COR-L47 (cell line): ENCODE measurements around the gene NACC1.

Source experiments
- DNase-seq: peaks from one replicate; lab custom pipeline; 2025; lab: John Stamatoyannopoulos, UW

Gene NACC1

GRCh38 chr19:13100031-13100588, 18.0 kb upstream of the NACC1 start:
- DNase-seq: no peak

GRCh38 chr19:13100841-13101589, 17.0 kb upstream of the NACC1 start:
- DNase-seq: no peak

GRCh38 chr19:13101590-13102415, 16.3 kb upstream of the NACC1 start:
- no peak for DNase-seq

GRCh38 chr19:13102416-13102665, 15.7 kb upstream of the NACC1 start:
- no peak for DNase-seq

- no peak for DNase-seq
These were observed 15.1 kb upstream of the NACC1 start, which contains the start of gene LYL1 for GRCh38 chr19:13102666-13103580. Gene LYL1 (minus strand): TSS chr19:13102858. CDS start chr19:13101171, 1,687 bp downstream.

GRCh38 chr19:13103581-13104359, 14.3 kb upstream of the NACC1 start:
- no peak for DNase-seq

GRCh38 chr19:13104360-13104847, 13.7 kb upstream of the NACC1 start:
- no peak for DNase-seq

- no peak for DNase-seq
These were observed 13.0 kb upstream of the NACC1 start for GRCh38 chr19:13104848-13105711.

- no peak for DNase-seq
These were observed 8.5 kb upstream of the NACC1 start for GRCh38 chr19:13109361-13110098.

- DNase-seq: no peak
These were observed 7.9 kb upstream of the NACC1 start for GRCh38 chr19:13110099-13110610.

GRCh38 chr19:13112555-13112954, 5.5 kb upstream of the NACC1 start:
- no peak for DNase-seq

- no peak for DNase-seq
These were observed 2.2 kb upstream of the NACC1 start for GRCh38 chr19:13115936-13116281.

GRCh38 chr19:13116282-13117175, 1.5 kb upstream of the NACC1 start, which contains the start of gene TRMT1:
Gene TRMT1 (minus strand): TSS chr19:13116740. CDS start chr19:13116399, 341 bp downstream.
- DNase-seq: peak; percentile 87

- no peak for DNase-seq
These were observed 790 bp upstream of the NACC1 start for GRCh38 chr19:13117176-13117771.

- DNase-seq: no peak
These were observed 545 bp downstream of the NACC1 start for GRCh38 chr19:13118424-13119193.

- no peak for DNase-seq
These were observed 1.6 kb downstream of the NACC1 start for GRCh38 chr19:13119627-13120026.

GRCh38 chr19:13120031-13120430, 2.0 kb downstream of the NACC1 start:
- DNase-seq: no peak
